Measurements from ENCODE around the gene HDAC9.

DNA sequence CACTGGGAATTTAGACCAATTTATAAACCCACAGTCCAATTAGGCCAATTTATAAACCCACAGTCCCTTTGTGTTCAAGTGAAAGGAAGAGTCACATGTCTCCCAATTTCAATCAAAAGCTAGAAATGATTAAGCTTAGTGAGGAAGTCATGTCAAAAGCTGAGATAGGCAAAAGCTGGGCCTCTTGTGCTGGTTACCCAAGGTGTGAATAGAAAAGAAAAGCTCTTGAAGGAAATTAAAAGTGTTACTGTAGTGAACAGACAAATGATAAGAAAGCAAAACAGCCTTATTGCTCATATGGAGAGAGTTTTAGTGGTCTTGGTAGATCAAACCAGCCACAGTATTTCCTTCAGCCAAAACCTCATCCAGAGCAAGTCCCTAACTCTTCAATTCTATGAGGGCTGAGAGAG lies 245.0 kb downstream of the HDAC9 start:
- TF ChIP-seq, protein P1, sequence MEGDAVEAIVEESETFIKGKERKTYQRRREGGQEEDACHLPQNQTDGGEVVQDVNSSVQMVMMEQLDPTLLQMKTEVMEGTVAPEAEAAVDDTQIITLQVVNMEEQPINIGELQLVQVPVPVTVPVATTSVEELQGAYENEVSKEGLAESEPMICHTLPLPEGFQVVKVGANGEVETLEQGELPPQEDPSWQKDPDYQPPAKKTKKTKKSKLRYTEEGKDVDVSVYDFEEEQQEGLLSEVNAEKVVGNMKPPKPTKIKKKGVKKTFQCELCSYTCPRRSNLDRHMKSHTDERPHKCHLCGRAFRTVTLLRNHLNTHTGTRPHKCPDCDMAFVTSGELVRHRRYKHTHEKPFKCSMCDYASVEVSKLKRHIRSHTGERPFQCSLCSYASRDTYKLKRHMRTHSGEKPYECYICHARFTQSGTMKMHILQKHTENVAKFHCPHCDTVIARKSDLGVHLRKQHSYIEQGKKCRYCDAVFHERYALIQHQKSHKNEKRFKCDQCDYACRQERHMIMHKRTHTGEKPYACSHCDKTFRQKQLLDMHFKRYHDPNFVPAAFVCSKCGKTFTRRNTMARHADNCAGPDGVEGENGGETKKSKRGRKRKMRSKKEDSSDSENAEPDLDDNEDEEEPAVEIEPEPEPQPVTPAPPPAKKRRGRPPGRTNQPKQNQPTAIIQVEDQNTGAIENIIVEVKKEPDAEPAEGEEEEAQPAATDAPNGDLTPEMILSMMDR (IDR thresholded peaks at IDR 0.05 in 4 of 5, conservative IDR thresholded peaks at IDR 0.05 in 1 of 5): no peak
- no peak for TF ChIP-seq POLR2A (IDR thresholded peaks at IDR 0.05)
